Central memory CD8-positive, alpha-beta T cell (primary cell): Measurements from ENCODE around the gene RALGDS.
A peak's percentile ranks its signal among the peaks of the same experiment; 100 is the strongest.
"Not testable (repeated sequence)": the region's sequence is repeated elsewhere in the genome, so short reads cannot be mapped to it uniquely, and the experiment has no call there.

Source experiments
- ATAC-seq: fragments of 150-1000 bp; cut with Tn5 transposase; replicated peaks from 2 replicates; pipeline ENCODE4 v1.10.0; 2022; ENCODE audit warnings: mild to moderate bottlenecking, moderate FRiP score, moderate number of reproducible peaks; ENCODE audit not compliant: poor library complexity, severe bottlenecking; ENCODE audit errors: extremely low read depth
- DNase-seq, 2 donors: peaks; one replicate each; pipeline ENCODE4 v3.0.0; 2021; ENCODE audit warnings: low spot score in 2 of 2
- H3K27ac Mint-ChIP-seq: one replicate; pipeline ENCODE4 v1.8.0; 2022; ENCODE audit warnings: low read depth, mild to moderate bottlenecking, moderate library complexity, mixed read lengths
- H3K27me3 Mint-ChIP-seq: one replicate; pipeline ENCODE4 v1.8.0; 2022; ENCODE audit warnings: mixed read lengths
- H3K36me3 Mint-ChIP-seq: one replicate; pipeline ENCODE4 v1.8.0; 2022; ENCODE audit warnings: mild to moderate bottlenecking, moderate library complexity, mixed read lengths; ENCODE audit not compliant: insufficient read depth
- H3K4me1 Mint-ChIP-seq: one replicate; pipeline ENCODE4 v1.8.0; 2022; ENCODE audit warnings: mixed read lengths
- H3K4me3 Mint-ChIP-seq: one replicate; pipeline ENCODE4 v1.8.0; 2022; ENCODE audit warnings: mild to moderate bottlenecking, moderate library complexity, mixed read lengths
- H3K9me3 Mint-ChIP-seq: one replicate; pipeline ENCODE4 v1.8.0; 2022; ENCODE audit warnings: mixed read lengths

RALGDS gene

GRCh38 chr9:133063500-133064231 is 57.4 kb downstream of the RALGDS start:
- Mint-ChIP-seq H3K36me3 (peaks cover 4% of the 10 kb centered on the region), H3K27ac (no peak overlapping the region), H3K27me3 (no peaks in the 10 kb centered on the region), H3K4me3 (no peak overlapping the region), H3K9me3 (no peaks in the 10 kb centered on the region), H3K4me1 (peaks cover 12% of the 10 kb centered on the region)
- no peak for ATAC-seq
- no peak for DNase-seq

DNA sequence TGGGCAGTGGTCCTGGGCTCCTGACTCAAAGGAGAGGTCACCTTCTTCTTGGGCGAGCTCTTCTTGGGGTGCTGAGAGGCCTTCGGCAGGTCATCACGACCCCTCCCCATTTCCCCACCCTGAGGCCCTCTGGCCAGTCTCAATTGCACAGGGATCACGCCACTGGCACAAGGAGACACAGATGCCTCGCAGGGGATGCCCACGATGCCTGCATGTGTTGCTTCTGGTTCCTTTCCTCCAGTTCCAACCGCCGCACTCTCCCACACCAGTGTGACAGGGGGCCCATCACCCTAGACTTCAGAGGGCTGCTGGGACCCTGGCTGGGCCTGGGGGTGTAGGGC is 57.9 kb downstream of the RALGDS start:
- H3K4me1 Mint-ChIP-seq, result peaks cover 18% of the 10 kb centered on the region
- H3K9me3 Mint-ChIP-seq, result no peaks in the 10 kb centered on the region
- DNase-seq (no peak), ATAC-seq (no peak)
- H3K27ac Mint-ChIP-seq, result no peak overlapping the region
- H3K27me3 Mint-ChIP-seq, result no peaks in the 10 kb centered on the region
- peaks cover 5% of the 10 kb centered on the region for H3K36me3 Mint-ChIP-seq
- no peak overlapping the region for H3K4me3 Mint-ChIP-seq

DNA sequence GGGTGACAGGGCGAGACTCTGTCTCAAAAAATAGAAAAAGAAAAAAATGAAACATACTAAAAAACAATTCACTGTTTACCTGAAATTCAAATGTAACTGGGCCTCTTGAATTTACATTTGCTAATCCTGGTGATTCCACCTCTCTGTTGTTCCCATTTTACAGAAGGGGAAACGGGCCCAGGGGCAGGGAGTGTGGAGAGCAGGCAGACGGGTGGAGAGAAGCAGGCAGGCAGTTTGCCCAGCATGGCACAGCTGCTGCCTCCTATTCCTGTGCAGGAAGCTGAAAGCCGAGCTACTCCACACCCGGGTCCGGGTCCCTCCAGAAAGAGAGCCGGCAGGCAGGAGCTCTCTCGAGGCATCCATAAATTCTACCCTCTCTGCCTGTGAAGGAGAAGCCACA is 58.5 kb downstream of the RALGDS start:
- not testable (repeated sequence) for ATAC-seq

GRCh38 chr9:133061764-133062145 is 59.3 kb downstream of the RALGDS start, which contains the start of gene CEL:
CEL (plus strand) TSS chr9:133061981; CDS start chr9:133062003, 22 bp downstream.
- peaks cover 25% of the 10 kb centered on the region for H3K4me1 Mint-ChIP-seq
- not testable (repeated sequence) for H3K4me3 Mint-ChIP-seq, H3K36me3 Mint-ChIP-seq, H3K9me3 Mint-ChIP-seq, DNase-seq, H3K27ac Mint-ChIP-seq, ATAC-seq, H3K27me3 Mint-ChIP-seq

More for the DNA sequence above, 58.5 kb downstream of the RALGDS start:
- not testable (repeated sequence) for H3K36me3 Mint-ChIP-seq, H3K4me3 Mint-ChIP-seq, H3K27ac Mint-ChIP-seq, DNase-seq, H3K9me3 Mint-ChIP-seq, H3K27me3 Mint-ChIP-seq
- H3K4me1 Mint-ChIP-seq, result peaks cover 23% of the 10 kb centered on the region

GRCh38 chr9:133061019-133061763 is 59.8 kb downstream of the RALGDS start:
- not testable (repeated sequence) for H3K36me3 Mint-ChIP-seq, H3K4me3 Mint-ChIP-seq, DNase-seq, H3K9me3 Mint-ChIP-seq, H3K27ac Mint-ChIP-seq, H3K27me3 Mint-ChIP-seq, ATAC-seq
- H3K4me1 Mint-ChIP-seq, result peaks cover 25% of the 10 kb centered on the region

GRCh38 chr9:133060417-133060841 is 60.6 kb downstream of the RALGDS start:
- Mint-ChIP-seq H3K4me3 (no peak overlapping the region), H3K4me1 (peaks cover 25% of the 10 kb centered on the region), H3K27ac (no peak overlapping the region), H3K36me3 (peaks cover 11% of the 10 kb centered on the region), H3K9me3 (no peaks in the 10 kb centered on the region), H3K27me3 (no peaks in the 10 kb centered on the region)
- DNase-seq, result no peak
- no peak for ATAC-seq

GRCh38 chr9:133059623-133060022 is 61.4 kb downstream of the RALGDS start:
- Mint-ChIP-seq H3K4me1 (peaks cover 25% of the 10 kb centered on the region), H3K4me3 (no peak overlapping the region), H3K36me3 (peaks cover 10% of the 10 kb centered on the region), H3K27ac (no peak overlapping the region), H3K27me3 (no peaks in the 10 kb centered on the region), H3K9me3 (no peaks in the 10 kb centered on the region)
- ATAC-seq, result no peak
- DNase-seq, result no peak

- Mint-ChIP-seq H3K9me3 (no peaks in the 10 kb centered on the region), H3K4me1 (peaks cover 25% of the 10 kb centered on the region), H3K27me3 (no peaks in the 10 kb centered on the region)
Observed at GRCh38 chr9:133058550-133059320, 62.3 kb downstream of the RALGDS start.

GRCh38 chr9:133058071-133058470 is 63.0 kb downstream of the RALGDS start:
- ATAC-seq, result no peak
- DNase-seq, result no peak
- Mint-ChIP-seq H3K9me3 (no peaks in the 10 kb centered on the region), H3K27ac (no peak overlapping the region), H3K4me3 (no peak overlapping the region), H3K4me1 (peaks cover 25% of the 10 kb centered on the region), H3K36me3 (peaks cover 15% of the 10 kb centered on the region), H3K27me3 (no peaks in the 10 kb centered on the region)

More at GRCh38 chr9:133058550-133059320, 62.3 kb downstream of the RALGDS start:
- Mint-ChIP-seq H3K27ac (peak overlapping the region; percentile 46), H3K4me3 (no peak overlapping the region), H3K36me3 (peaks cover 13% of the 10 kb centered on the region)
- DNase-seq, result no peak
- ATAC-seq, result no peak

GRCh38 chr9:133057553-133057952 is 63.5 kb downstream of the RALGDS start:
- ATAC-seq, result no peak
- Mint-ChIP-seq H3K27me3 (no peaks in the 10 kb centered on the region), H3K27ac (no peak overlapping the region), H3K9me3 (no peaks in the 10 kb centered on the region), H3K4me1 (peaks cover 25% of the 10 kb centered on the region), H3K36me3 (peaks cover 16% of the 10 kb centered on the region), H3K4me3 (no peak overlapping the region)
- DNase-seq, result no peak

- ATAC-seq, result no peak
- Mint-ChIP-seq H3K27me3 (no peaks in the 10 kb centered on the region), H3K9me3 (no peaks in the 10 kb centered on the region), H3K36me3 (peaks cover 17% of the 10 kb centered on the region), H3K4me3 (no peak overlapping the region), H3K27ac (no peak overlapping the region), H3K4me1 (peaks cover 25% of the 10 kb centered on the region)
- DNase-seq, result no peak
Observed at GRCh38 chr9:133057006-133057405, 64.0 kb downstream of the RALGDS start.

DNA sequence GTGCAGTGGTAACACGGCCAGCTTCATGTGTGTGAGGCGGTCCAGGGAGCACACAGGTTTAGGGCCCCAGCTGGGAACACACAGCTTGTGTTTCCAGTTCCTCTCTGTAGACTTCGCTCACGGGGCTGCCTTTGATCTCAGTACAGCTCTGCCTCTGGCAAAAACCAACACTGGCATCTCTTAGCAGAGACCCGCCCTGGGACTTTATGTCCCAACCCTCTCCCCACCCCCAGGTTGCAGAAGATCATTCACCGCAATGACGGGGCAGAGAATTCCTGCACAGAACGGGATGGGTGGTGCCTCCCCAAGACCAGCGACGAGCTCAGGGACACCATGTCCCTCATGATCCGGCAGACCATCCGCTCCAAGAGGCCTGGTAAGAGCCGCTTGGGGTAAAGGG is 64.5 kb downstream of the RALGDS start:
- DNase-seq (no peak), ATAC-seq (no peak)
- no peaks in the 10 kb centered on the region for H3K9me3 Mint-ChIP-seq
- no peaks in the 10 kb centered on the region for H3K27me3 Mint-ChIP-seq
- H3K4me1 Mint-ChIP-seq, result peaks cover 25% of the 10 kb centered on the region
- H3K4me3 Mint-ChIP-seq, result no peak overlapping the region
- H3K27ac Mint-ChIP-seq, result no peak overlapping the region
- peaks cover 17% of the 10 kb centered on the region for H3K36me3 Mint-ChIP-seq
